ENCODE data around the gene PAIP2. TPM values are rescaled to one million over a fixed set of nuclear protein-coding genes. Genes with fewer than 3 reads are reported as not detected.

The PAIP2 gene
- polyA plus RNA-seq, 1 of the 3 experiments (the other 2 are of a cell fraction): 73.2 TPM

DNA sequence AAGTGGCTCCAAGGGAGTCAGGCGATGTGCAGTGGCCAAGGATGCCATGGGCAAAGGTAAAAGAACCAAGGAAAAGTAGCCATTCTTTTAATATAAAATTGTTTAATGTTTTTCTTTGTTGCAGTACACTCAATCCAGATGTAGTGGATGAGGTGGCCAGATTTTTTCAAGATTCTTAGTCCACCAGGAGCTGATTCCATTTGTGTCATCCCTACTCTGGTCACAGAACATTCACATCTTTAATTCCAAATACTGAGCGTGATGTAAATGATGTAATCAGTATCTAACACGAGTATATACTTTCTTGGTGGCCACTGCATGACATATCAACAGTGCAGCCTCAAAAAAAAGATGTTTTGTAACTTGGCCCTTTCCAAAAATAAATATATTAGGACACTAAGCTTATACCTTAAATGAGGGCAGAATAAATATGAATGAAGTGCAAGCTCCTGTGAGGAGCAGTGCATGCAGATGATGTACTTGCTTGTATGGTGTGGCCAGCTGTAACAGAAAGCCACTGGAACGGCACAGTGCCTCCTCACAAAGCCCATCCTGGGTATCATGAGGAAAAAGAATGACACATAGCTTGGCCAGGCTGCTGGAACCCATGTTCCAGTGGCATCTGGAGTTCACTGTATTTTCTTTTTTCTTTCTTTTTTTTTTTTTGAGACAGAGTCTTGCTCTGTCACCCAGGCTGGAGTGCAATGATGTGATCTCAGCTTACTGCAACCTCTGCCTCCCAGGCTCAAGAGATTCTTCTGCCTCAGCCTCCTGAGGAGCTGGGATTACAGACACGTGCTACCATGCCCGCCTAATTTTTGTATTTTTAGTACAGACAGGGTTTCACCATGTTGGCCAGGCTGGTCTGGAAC lies 68.7 kb downstream of the PAIP2 start:
- no peak overlapping the region for H3K4me2 ChIP-seq
- no peak overlapping the region for H2AFZ ChIP-seq (ENCODE audit: low read depth)
- H3F3A ChIP-seq (replicated peaks; ENCODE audit: insufficient read depth): no peaks in the 10 kb centered on the region
- no peaks in the 10 kb centered on the region for H3K27me3 ChIP-seq (ENCODE audit: insufficient read depth)
- no peaks in the 10 kb centered on the region for H3K9me2 ChIP-seq
- CTCF ChIA-PET: interaction anchor here (0.9 to 5.7 kb wide), 10 partner anchors 8 to 223 kb away, joined by 3 to 39 read pairs (median 6); partner anchors contain the start of gene PAIP2
- WGBS (ENCODE audit: low lambda C conversion rate): 69% methylated on average over 6 of the region's 6 CpGs
- no peak for TF ChIP-seq JUND (IDR thresholded peaks at IDR 0.05)
- no peak for TF ChIP-seq NFIC (IDR thresholded peaks at IDR 0.05; ENCODE audit: borderline replicate concordance)
- TF ChIP-seq, protein P1, sequence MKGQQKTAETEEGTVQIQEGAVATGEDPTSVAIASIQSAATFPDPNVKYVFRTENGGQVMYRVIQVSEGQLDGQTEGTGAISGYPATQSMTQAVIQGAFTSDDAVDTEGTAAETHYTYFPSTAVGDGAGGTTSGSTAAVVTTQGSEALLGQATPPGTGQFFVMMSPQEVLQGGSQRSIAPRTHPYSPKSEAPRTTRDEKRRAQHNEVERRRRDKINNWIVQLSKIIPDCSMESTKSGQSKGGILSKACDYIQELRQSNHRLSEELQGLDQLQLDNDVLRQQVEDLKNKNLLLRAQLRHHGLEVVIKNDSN (IDR thresholded peaks at IDR 0.05; ENCODE audit: borderline replicate concordance, low read depth): no peak
- TF ChIP-seq, protein P2, sequence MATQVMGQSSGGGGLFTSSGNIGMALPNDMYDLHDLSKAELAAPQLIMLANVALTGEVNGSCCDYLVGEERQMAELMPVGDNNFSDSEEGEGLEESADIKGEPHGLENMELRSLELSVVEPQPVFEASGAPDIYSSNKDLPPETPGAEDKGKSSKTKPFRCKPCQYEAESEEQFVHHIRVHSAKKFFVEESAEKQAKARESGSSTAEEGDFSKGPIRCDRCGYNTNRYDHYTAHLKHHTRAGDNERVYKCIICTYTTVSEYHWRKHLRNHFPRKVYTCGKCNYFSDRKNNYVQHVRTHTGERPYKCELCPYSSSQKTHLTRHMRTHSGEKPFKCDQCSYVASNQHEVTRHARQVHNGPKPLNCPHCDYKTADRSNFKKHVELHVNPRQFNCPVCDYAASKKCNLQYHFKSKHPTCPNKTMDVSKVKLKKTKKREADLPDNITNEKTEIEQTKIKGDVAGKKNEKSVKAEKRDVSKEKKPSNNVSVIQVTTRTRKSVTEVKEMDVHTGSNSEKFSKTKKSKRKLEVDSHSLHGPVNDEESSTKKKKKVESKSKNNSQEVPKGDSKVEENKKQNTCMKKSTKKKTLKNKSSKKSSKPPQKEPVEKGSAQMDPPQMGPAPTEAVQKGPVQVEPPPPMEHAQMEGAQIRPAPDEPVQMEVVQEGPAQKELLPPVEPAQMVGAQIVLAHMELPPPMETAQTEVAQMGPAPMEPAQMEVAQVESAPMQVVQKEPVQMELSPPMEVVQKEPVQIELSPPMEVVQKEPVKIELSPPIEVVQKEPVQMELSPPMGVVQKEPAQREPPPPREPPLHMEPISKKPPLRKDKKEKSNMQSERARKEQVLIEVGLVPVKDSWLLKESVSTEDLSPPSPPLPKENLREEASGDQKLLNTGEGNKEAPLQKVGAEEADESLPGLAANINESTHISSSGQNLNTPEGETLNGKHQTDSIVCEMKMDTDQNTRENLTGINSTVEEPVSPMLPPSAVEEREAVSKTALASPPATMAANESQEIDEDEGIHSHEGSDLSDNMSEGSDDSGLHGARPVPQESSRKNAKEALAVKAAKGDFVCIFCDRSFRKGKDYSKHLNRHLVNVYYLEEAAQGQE (IDR thresholded peaks at IDR 0.05; ENCODE audit: low read depth, low read length): no peak
- TF ChIP-seq RFX5 (IDR thresholded peaks at IDR 0.05; ENCODE audit: low read length): no peak
- no peak for TF ChIP-seq EP300 (IDR thresholded peaks at IDR 0.05; ENCODE audit: borderline replicate concordance in 1 of 2, low read depth in 1 of 2, low read length in 1 of 2)
- TF ChIP-seq SMC3 (IDR thresholded peaks at IDR 0.05; ENCODE audit: low read depth, low read length): no peak
- TF ChIP-seq MEF2A (IDR thresholded peaks at IDR 0.05; ENCODE audit: borderline replicate concordance, low read depth): no peak
- TF ChIP-seq NRF1 (IDR thresholded peaks at IDR 0.05; ENCODE audit: low read depth, low read length): no peak
- H3K9me3 ChIP-seq: no peaks in the 10 kb centered on the region
- no peak for DNase-seq
- H3K79me2 ChIP-seq (ENCODE audit: insufficient read depth): no peaks in the 10 kb centered on the region
- H3K27ac ChIP-seq (ENCODE audit: low read depth in 2 of 2, low read length in 1 of 2): no peak overlapping the region; a peak in 1 of 4 replicates
- no peaks in the 10 kb centered on the region for H4K20me1 ChIP-seq (ENCODE audit: insufficient read depth)
- POLR2A ChIA-PET: interaction anchor here (0.7 kb wide), 1 partner anchor 120 kb away, joined by 3 read pairs; no protein-coding TSS in a partner anchor
- no peak overlapping the region for H3K9ac ChIP-seq
- H3K4me3 ChIP-seq (ENCODE audit: low read depth in 2 of 2, low read length in 1 of 2): no peak overlapping the region
- peaks cover 12 to 27% of the 10 kb centered on the region in 2 experiments for H3K36me3 ChIP-seq (replicated peaks in 1 of 2; ENCODE audit: control insufficient read depth in 1 of 2, insufficient read depth in 2 of 2, low read length in 1 of 2)
- peaks cover 0 to 17% of the 10 kb centered on the region in 2 experiments; a peak in 1 of 4 replicates for H3K4me1 ChIP-seq (ENCODE audit: control insufficient read depth in 1 of 2, insufficient read depth in 2 of 2, low read depth in 1 of 2, low read length in 1 of 2)

All from SK-N-SH (cell line).